GM13976 (cell line): ENCODE results near the gene EREG.
"Not testable (repeated sequence)": the region's sequence is repeated elsewhere in the genome, so short reads cannot be mapped to it uniquely, and the experiment has no call there.

Experiments
- DNase-seq: peaks from one replicate; pipeline ENCODE4 v3.0.0; 2012; ENCODE audit warnings: low spot score
- CTCF ChIP-seq: IDR thresholded peaks from 2 replicates; pipeline ENCODE4 v1.5.1; 2012; ENCODE audit warnings: borderline replicate concordance, mild to moderate bottlenecking; ENCODE audit not compliant: insufficient read depth; ENCODE audit errors: extremely low read depth, missing control alignments, control extremely low read depth
- in situ Hi-C: fragments of 300-500 bp; cut with MboI; formaldehyde crosslinking; loops from one replicate; pipeline ENCODE4 v1.12.0; 2022; ENCODE audit warnings: low sequenced_read_pairs, mixed read lengths, inconsistent platforms; ENCODE audit not compliant: unreplicated experiment

Gene EREG

GRCh38 chr4:74390677-74391076 lies 25.7 kb downstream of the EREG start:
- no peak for TF ChIP-seq CTCF
- no peak for DNase-seq
- in situ Hi-C loops, result no loop called here

GRCh38 chr4:74391346-74391745 lies 26.4 kb downstream of the EREG start:
- in situ Hi-C loops, result no loop called here
- DNase-seq, result no peak
- no peak for TF ChIP-seq CTCF

GRCh38 chr4:74391890-74392475 lies 27.0 kb downstream of the EREG start:
- TF ChIP-seq CTCF, result no peak
- DNase-seq, result no peak
- in situ Hi-C loops, result no loop called here

- DNase-seq, result no peak
- in situ Hi-C loops, result no loop called here
- no peak for TF ChIP-seq CTCF
These were observed 29.7 kb downstream of the EREG start for GRCh38 chr4:74394476-74395136.

- no peak for TF ChIP-seq CTCF
- in situ Hi-C loops, result no loop called here
These were observed 30.7 kb downstream of the EREG start for GRCh38 chr4:74395633-74396032.

GRCh38 chr4:74397748-74398426 lies 32.9 kb downstream of the EREG start:
- no peak for TF ChIP-seq CTCF
- DNase-seq, result no peak
- in situ Hi-C loops, result no loop called here

More at GRCh38 chr4:74395633-74396032, 30.7 kb downstream of the EREG start:
- DNase-seq, result no peak

- DNase-seq, in situ Hi-C loops: not testable (repeated sequence)
These were observed 34.1 kb downstream of the EREG start for GRCh38 chr4:74398894-74399589.
